COR-L47 (cell line): Measurements from ENCODE around the gene RCC2.
A peak's percentile ranks its signal among the peaks of the same experiment; 100 is the strongest.

ENCODE experiments used
- DNase-seq: peaks from one replicate; lab custom pipeline; 2025; lab: John Stamatoyannopoulos, UW

RCC2 gene

GRCh38 chr1:17442841-17443240 lies 3.4 kb upstream of the RCC2 start:
- DNase-seq: no peak

- DNase-seq: no peak
Observed at GRCh38 chr1:17441993-17442357, 2.5 kb upstream of the RCC2 start.

- no peak for DNase-seq
Observed at GRCh38 chr1:17441265-17441992, 2.0 kb upstream of the RCC2 start.

- DNase-seq: no peak
Observed at GRCh38 chr1:17440827-17441168, 1.3 kb upstream of the RCC2 start.

- no peak for DNase-seq
Observed at GRCh38 chr1:17440074-17440826, 773 bp upstream of the RCC2 start.

- peak; percentile 71 for DNase-seq
Observed at GRCh38 chr1:17438318-17439249, 893 bp downstream of the RCC2 start.

GRCh38 chr1:17437580-17438317 lies 1.7 kb downstream of the RCC2 start:
- DNase-seq: peak; percentile 56

GRCh38 chr1:17437260-17437579 lies 2.3 kb downstream of the RCC2 start:
- no peak for DNase-seq

- DNase-seq: no peak
Observed at GRCh38 chr1:17436380-17437174, 2.9 kb downstream of the RCC2 start.

- no peak for DNase-seq
Observed at GRCh38 chr1:17434601-17435000, 4.9 kb downstream of the RCC2 start.

- no peak for DNase-seq
Observed at GRCh38 chr1:17434016-17434415, 5.5 kb downstream of the RCC2 start.

- DNase-seq: no peak
Observed at GRCh38 chr1:17433261-17433660, 6.2 kb downstream of the RCC2 start.

- DNase-seq: no peak
Observed at GRCh38 chr1:17432412-17432811, 7.1 kb downstream of the RCC2 start.

- no peak for DNase-seq
Observed at GRCh38 chr1:17429183-17429582, 10.3 kb downstream of the RCC2 start.

- DNase-seq: no peak
Observed at GRCh38 chr1:17427696-17428660, 11.5 kb downstream of the RCC2 start.

- no peak for DNase-seq
Observed at GRCh38 chr1:17425806-17426600, 13.5 kb downstream of the RCC2 start.

GRCh38 chr1:17423781-17424245 lies 15.7 kb downstream of the RCC2 start:
- DNase-seq: no peak

- no peak for DNase-seq
Observed at GRCh38 chr1:17422461-17422860, 17.0 kb downstream of the RCC2 start.

- DNase-seq: no peak
Observed at GRCh38 chr1:17420391-17420918, 19.0 kb downstream of the RCC2 start.
